Smooth muscle cell of the pulmonary artery (primary cell): ENCODE data around the gene SOS2. TPM values are rescaled to one million over a fixed set of nuclear protein-coding genes. Genes with fewer than 3 reads are reported as not detected.

Experiments used
- total RNA-seq: library from RNA; depleted of rRNA; stranded (reverse); fragments of >200 nt; gene quantifications from 2 replicates; pipeline ENCODE4 v1.2.3, GENCODE V29; 2014

SOS2 gene
- total RNA-seq, result 20.1 and 21.8 TPM in 2 replicates

GRCh38 chr14:50231475-50232275 lies at the start of gene SOS2:
Gene SOS2, minus strand, starts transcription at chr14:50231578. Its CDS starts 295 bp downstream, at chr14:50231283.

GRCh38 chr14:50116181-50116956 lies 115.0 kb downstream of the SOS2 start, which contains the start of gene VCPKMT:
Gene VCPKMT, minus strand, starts transcription at chr14:50116572. Its CDS starts 20 bp downstream, at chr14:50116552.

Other genes starting within 250 kb of the SOS2 start
- gene VCPKMT, start 115.0 kb downstream of the SOS2 start, total RNA-seq, result 5.6 and 6.1 TPM in 2 replicates
- 4.3 and 4.8 TPM in 2 replicates for gene L2HGDH, start 80.7 kb upstream of the SOS2 start, total RNA-seq
- 4.2 and 6.5 TPM in 2 replicates for gene DMAC2L, start 80.7 kb upstream of the SOS2 start, total RNA-seq
- gene CDKL1, start 165.3 kb upstream of the SOS2 start, total RNA-seq, result 5.7 and 30.3 TPM in 2 replicates